Lower leg skin (tissue), 3 donors: ENCODE measurements around the gene CA9.

ENCODE experiments used
- CTCF ChIP-seq, 3 donors: fragments of 450-650 bp; IDR thresholded peaks; one replicate each; pipeline ENCODE4 v1.5.1; 2016; ENCODE audit warnings: antibody characterized with exemption in 3 of 3, mild to moderate bottlenecking in 3 of 3, moderate library complexity in 2 of 3
- POLR2A ChIP-seq, 2 donors: fragments of 450-650 bp; IDR thresholded peaks; one replicate each; pipeline ENCODE4 v1.6.1; 2016 to 2017; ENCODE audit warnings: antibody characterized with exemption in 2 of 2, mild to moderate bottlenecking in 1 of 2, moderate library complexity in 1 of 2

GRCh38 chr9:35658137-35658967 is 15.4 kb upstream of the CA9 start, which contains the start of gene CCDC107:
- no peak for TF ChIP-seq CTCF (IDR thresholded peaks at IDR 0.05)
- TF ChIP-seq POLR2A (IDR thresholded peaks at IDR 0.05), result no peak
